H7 (cell line): Measurements from ENCODE around the gene PGGT1B. TPM values are rescaled to one million over a fixed set of nuclear protein-coding genes. Genes with fewer than 3 reads are reported as not detected.
A peak's percentile ranks its signal among the peaks of the same experiment; 100 is the strongest.

ENCODE experiments used
- DNase-seq: peaks from one replicate; pipeline ENCODE4 v3.0.0; 2012
- H3K27me3 ChIP-seq: 2 replicates; pipeline ENCODE4 v1.6.0; 2011; ENCODE audit warnings: mild to moderate bottlenecking, low read length; ENCODE audit not compliant: control insufficient read depth, insufficient read depth
- H3K36me3 ChIP-seq: replicated peaks from 2 replicates; pipeline ENCODE4 v1.5.1; 2011; ENCODE audit warnings: low read length; ENCODE audit not compliant: control insufficient read depth, insufficient read depth
- H3K4me3 ChIP-seq: 2 replicates; pipeline ENCODE4 v1.5.1; 2011; ENCODE audit warnings: low read depth, mild to moderate bottlenecking, control low read depth, low read length, moderate library complexity; ENCODE audit not compliant: insufficient read depth
- total RNA-seq: library from RNA; depleted of rRNA; stranded (reverse); fragments of >200 nt; shearing (Covaris generic); gene quantifications from 2 replicates; pipeline ENCODE4 v1.2.3, GENCODE V29; 2014; rRNA removed

PGGT1B gene
- 7.6 and 12.3 TPM in 2 replicates for total RNA-seq

DNA sequence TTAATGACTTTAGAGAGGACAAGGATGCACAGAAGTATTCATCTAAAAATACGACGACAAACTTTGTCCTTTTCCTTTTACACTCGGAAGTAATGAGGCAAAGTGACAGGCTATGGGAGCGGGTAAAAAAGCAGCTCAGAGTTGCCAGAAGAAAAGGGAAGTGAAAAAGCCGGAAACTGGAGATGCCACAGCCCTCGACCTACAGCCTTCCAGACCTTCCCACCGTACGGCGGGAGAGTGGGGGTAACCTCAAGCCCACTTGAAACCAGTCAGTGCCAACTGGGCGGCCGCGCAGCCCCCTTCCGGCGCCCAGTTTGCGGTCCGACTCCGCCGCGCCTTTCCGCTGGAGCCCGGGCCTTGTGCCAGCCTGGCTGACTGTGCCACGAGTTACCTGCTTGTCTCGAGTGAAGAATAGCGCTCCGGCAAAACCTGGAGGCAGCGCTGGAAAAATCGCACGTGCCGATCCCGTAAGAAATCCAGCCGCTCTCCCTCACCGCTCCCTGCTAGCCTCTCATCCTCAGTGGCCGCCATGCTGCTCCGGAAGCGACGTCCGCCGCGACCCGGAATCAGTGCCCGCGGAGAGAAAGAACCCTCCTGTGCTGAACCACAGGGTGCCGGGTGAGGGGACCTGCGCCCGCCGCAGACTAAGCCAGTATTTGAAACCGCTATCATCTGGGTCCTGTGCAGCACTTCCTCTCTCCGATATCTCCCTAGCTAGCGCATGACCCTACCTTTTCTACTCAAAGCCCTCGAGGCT, at the start of gene PGGT1B:
Gene PGGT1B (minus strand): TSS at position 557 of the 757 bp plus-strand sequence. CDS start 26 bp downstream, at position 531.
- H3K27me3 ChIP-seq, result no peaks in the 10 kb centered on the region
- peak within 1 kb of the TSS; percentile 84 for H3K4me3 ChIP-seq
- DNase-seq, result peak; percentile 80
- H3K36me3 ChIP-seq, result no peaks in the 10 kb centered on the region; the same call in 1 of the 2 replicates

DNA sequence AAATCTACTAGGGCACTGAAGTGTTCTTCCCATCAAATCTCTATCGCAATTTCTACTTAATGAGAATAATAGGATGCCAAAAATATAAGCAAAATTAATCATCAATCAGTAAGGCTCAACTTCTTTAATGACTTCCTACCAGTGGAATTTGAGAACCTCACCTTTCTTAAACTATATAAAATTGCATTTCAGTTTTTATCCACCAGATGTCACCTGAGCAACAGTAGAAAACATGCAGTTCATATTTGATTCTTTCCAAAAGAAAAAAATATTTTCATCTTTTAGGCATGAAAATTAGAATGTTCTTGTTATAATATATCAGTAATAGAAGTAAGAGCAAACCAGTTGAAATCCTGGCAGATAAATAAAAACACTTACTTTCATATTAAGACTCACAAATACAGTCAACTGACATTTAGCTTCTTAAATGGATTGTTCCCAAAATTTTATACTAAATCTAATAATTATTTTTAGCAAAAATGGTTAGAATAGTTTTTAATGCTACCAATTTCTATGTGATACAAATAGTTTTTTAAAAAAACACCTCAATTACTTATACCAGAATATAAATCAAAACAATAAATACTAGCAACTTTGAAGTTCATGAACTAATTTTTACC, 47.2 kb upstream of the PGGT1B start:
- no peak for DNase-seq

DNA sequence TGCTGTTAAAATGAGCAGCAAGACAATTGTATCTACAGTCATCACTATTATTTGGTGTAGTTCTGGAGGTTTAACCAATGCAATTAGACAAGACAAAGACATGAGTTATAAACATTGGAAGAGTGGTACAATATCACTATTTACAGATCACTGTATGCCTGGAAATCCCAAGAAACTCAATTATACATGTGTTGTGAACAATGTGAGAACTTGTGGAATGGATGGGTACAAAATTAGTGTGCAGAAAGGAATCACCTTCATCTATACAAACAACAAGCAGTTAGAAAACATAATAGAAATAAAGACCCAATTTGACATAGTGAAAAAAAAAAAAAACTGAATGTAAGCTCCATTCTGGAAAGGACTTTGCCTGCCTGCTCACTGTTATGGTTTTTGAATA, 46.1 kb upstream of the PGGT1B start:
- H3K27me3 ChIP-seq, result no peaks in the 10 kb centered on the region
- no peak for DNase-seq
- H3K36me3 ChIP-seq, result no peaks in the 10 kb centered on the region
- H3K4me3 ChIP-seq, result no peak overlapping the region

More for the DNA sequence above, 47.2 kb upstream of the PGGT1B start:
- no peaks in the 10 kb centered on the region for H3K27me3 ChIP-seq
- no peaks in the 10 kb centered on the region for H3K36me3 ChIP-seq
- H3K4me3 ChIP-seq, result no peak overlapping the region

DNA sequence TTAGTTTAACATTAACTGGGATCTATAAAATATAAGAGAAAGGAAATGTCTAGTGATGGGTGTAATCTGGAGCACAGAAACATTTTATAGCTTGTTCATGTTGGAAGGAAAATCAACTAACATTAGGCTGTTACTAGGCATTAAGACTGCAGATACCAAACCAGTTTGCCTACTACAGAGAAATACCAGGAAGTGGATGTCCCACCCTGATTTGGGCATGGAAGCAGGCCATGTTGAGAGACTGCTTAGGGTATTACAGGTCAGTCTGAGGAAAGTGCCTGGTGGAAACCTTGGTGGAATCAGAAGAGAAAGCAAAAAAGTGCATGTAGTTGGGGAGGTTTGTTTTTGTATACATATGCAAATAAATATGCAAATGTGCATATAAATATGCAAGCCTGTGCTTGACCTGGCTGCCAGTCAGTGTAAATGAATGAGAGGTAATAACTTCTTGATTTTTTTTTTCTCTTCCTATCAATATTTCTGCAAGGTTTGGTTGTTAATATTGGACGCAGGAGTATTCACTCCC, 43.4 kb upstream of the PGGT1B start:
- no peaks in the 10 kb centered on the region for H3K36me3 ChIP-seq
- no peak for DNase-seq
- H3K27me3 ChIP-seq, result no peaks in the 10 kb centered on the region
- no peak overlapping the region for H3K4me3 ChIP-seq

DNA sequence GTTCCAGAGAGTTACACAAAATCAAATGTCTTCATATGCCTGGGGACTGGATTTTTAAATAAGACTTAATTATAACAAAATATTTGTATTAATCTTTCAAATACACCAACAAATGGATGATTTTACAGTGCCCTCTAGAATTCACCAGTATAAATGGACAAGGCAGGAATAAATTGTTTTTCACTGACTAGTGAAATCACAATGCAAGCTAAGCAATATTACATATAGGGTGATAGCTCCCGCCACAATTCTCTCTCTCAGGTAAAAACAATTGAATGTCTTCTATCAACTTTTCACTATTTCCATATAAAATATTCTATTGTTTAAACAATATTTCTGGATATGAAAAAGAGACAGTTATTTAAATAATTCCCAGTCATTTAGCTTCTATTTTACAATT, 41.8 kb upstream of the PGGT1B start:
- Histone ChIP-seq H3K36me3 (no peaks in the 10 kb centered on the region), H3K27me3 (no peaks in the 10 kb centered on the region), H3K4me3 (no peak overlapping the region)
- DNase-seq, result no peak

DNA sequence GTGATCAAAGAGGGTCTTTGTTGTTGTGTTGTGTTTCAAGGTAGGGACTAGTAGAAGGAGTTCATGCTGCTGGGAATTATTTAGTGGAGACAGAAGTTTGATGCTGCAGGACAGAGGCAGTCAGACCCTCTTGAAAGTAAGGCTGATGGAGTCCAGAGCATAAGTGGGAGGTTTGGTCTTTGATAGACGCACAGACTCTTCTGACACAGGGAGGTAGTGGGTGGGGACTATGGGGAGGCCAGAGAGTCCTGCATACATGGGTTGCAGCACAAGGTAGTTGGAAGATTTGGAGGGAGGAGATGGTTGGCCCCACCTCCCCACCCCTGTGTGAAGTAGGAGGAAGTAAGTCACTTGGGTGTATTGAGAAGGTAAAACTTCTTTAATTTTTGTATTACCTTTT, 36.1 kb upstream of the PGGT1B start:
- no peak for DNase-seq
- Histone ChIP-seq H3K36me3 (no peaks in the 10 kb centered on the region), H3K4me3 (no peak overlapping the region), H3K27me3 (no peaks in the 10 kb centered on the region)

DNA sequence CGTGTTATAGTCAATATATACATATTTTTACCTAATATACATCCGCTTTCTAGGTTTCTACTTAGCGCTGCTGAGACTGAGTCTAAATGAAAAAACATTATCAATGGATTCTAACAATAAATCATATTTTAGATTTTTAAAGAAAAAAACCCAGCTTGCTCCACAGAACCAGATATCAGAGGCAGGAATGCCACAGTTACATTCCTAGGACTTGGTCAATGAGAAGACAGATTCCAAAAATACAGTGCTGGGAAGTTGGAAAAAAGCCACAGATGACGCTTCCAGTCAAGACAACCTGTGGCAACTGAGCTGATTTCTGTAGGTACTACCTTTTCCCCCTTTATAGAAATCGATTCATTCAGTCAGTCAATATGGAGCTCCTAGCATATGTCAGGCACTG, 34.4 kb upstream of the PGGT1B start:
- no peak for DNase-seq
- no peak overlapping the region; the same call in 1 of the 2 replicates for H3K4me3 ChIP-seq
- no peaks in the 10 kb centered on the region for H3K36me3 ChIP-seq
- no peaks in the 10 kb centered on the region for H3K27me3 ChIP-seq

DNA sequence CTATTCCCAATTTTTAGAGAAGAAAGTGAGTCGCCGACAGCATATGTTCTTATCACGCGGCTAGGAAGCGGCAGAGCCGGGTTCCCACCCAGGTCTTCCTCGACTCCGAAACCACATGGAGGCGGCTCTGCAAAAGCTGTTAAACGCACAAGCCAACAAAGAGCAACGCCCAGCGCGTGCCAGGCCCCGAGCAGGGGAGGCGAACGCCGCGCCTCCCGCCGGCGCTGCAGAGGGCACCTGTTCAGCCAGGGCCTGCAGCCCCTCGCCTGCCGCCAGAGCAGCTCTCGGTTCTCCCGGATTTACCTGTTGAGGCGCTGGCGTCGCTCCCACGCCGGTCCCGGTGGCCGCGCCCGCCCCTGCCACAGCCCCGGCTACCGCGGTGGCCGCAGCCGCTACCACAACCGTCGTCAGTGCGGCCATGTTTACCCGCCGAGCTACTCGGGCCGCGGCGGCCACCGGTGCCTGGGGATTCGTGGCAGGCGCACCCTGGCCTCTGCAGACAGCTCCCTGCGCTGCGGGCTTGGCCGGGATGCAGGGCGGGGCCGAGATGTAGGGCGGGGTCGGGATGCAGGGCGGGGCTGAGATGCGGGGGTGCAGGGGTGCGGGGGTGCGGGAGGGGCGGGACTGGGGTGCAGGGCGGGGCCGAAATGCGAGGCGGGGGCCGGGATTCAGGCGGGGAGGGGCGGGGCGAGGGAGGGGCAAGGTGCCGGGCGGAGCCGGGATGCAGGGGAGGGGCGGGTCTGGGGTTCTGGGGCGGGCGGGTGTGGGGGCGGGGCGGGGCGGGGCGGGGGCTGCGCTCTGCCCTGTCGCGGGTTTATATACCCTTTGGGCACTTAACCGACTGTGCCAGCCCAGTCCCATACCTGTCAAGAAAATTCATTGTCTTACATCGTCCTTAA, 33.7 kb upstream of the PGGT1B start, which contains the start of gene CCDC112:
Gene CCDC112 (minus strand): TSS at position 531 of the 899 bp plus-strand sequence. CDS start 111 bp downstream, at position 420.
- DNase-seq, result peak; percentile 97
- Histone ChIP-seq H3K4me3 (peak within 1 kb of the TSS; percentile 85), H3K27me3 (no peaks in the 10 kb centered on the region), H3K36me3 (no peaks in the 10 kb centered on the region)

DNA sequence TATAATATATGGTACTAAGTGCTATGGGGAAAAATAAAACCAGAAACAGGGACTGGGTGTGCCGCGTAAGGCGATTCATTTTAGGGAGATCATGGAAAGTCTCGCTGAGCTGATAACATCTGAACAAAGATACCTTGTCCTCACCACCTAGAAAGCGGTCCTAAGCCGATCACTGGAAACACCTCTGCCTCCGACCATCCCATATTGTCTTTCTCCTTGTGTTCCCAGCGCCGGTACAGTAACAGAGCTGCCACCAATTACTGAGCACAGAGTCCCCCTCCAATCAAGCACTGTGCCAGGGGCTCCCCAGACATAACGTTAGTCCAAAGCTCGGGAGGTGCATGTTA, 33.1 kb upstream of the PGGT1B start:
- Histone ChIP-seq H3K36me3 (no peaks in the 10 kb centered on the region), H3K27me3 (no peaks in the 10 kb centered on the region), H3K4me3 (peak overlapping the region; percentile 85)
- peak; percentile 27 for DNase-seq

DNA sequence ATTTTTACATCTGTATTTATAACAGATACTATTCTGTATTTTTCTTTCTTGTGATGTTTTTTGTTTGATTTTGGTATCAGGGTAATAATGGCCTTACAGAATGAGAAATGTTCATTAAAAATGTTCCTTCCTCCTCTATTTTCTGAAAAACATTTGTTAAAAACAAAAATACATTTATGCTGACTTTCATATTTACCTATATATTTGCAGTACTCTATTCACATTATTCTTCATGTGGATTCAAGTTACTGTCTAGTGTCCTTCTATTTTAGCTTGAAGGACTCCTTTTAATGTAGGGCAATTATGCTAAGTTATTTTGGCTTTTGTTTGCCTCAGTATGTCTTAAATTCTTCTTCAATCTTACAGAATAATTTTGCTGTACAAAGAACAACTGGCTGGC, 28.7 kb upstream of the PGGT1B start:
- Histone ChIP-seq H3K4me3 (no peak overlapping the region), H3K27me3 (no peaks in the 10 kb centered on the region), H3K36me3 (no peaks in the 10 kb centered on the region)
- no peak for DNase-seq

DNA sequence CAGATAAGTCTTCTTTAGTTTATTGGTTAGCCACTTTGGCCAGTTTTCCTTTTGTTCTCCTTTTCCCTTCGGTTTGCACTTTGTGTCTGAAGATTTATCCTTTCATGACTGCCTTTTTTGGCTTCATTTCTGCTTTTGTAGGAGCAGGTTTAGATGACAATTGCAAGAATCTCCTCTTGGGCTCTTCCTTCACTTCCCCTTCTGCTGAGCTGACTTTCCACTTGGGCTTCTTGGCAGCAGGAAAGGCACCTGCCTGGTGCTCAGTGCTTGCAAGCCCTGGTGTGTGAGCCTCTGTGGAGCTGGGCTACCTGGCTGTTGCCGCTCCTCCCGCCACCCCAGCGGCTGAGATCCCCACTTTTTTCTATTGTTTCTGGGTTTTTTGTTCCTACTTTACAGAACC, 26.4 kb upstream of the PGGT1B start:
- DNase-seq, result no peak
- Histone ChIP-seq H3K4me3 (no peak overlapping the region), H3K36me3 (no peaks in the 10 kb centered on the region), H3K27me3 (no peaks in the 10 kb centered on the region)

DNA sequence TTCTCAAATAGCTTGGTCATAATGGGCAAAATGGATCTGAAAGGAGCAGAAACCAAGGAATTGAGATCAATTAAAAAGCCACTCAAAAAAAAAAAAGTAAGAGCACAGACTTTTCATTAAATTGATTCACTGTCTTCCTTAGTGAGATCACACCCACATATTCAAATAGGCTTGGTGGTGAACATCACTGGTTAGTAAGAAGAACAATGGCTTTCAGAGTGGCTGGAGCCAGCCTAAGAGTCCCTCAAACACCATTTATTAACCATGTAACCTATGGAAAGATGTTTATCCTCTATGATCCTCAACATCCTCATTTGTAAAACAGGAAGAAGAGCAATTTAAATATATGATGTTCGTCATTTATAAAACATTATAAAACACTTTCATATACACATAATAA, 21.3 kb upstream of the PGGT1B start:
- no peaks in the 10 kb centered on the region for H3K36me3 ChIP-seq
- no peak for DNase-seq

DNA sequence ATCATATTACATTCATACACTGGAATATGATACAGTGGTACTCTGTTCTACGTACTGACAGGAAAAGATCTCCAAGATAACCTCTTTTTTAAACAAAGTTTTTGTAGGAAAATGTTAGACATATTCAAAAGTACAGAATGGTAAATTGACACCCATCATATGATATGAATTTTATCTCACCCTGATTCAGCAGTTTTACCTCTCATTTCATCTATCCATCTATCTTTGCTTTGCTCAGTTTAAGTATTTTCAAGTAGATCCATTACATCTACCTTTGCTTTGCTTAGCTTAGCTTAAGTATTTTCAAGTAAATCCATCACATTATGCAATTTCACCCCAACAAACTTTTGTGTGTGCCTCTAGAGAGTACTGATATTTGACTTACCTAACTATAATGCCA, 19.5 kb upstream of the PGGT1B start:
- Histone ChIP-seq H3K27me3 (no peaks in the 10 kb centered on the region), H3K4me3 (no peak overlapping the region), H3K36me3 (no peaks in the 10 kb centered on the region)
- no peak for DNase-seq

More for the DNA sequence above, 21.3 kb upstream of the PGGT1B start:
- Histone ChIP-seq H3K27me3 (no peaks in the 10 kb centered on the region), H3K4me3 (no peak overlapping the region)

DNA sequence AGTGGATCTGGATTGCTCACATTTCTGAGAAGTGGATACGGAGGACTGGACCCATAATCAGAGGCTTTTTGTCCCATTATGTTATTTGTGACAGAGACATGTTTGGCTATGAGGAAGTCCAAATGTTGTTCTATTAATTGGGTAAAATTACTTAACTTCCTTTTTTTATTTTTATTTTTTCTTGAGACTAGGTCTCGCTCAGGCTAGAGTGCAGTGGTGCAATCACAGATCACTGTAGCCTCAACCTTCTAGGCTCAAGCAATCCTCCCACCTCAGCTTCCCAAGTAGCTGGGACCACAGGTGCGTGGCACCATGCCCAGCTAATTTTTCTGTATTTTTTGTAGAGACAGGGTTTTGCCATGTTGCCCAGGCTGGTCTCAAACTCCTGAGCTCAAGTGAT, 11.9 kb upstream of the PGGT1B start:
- Histone ChIP-seq H3K4me3 (no peak overlapping the region), H3K27me3 (no peaks in the 10 kb centered on the region), H3K36me3 (peaks cover 4% of the 10 kb centered on the region; the same call in 1 of the 2 replicates)
- DNase-seq, result no peak
